Activated CD4-positive, alpha-beta T cell treated with anti-CD3 and anti-CD28 coated beads, Interleukin-2, amount 50 U/mL, for 16 hours (primary cell): Measurements from ENCODE around the gene CAPZB.

Experiments used
- DNase-seq: peaks from one replicate; pipeline ENCODE4 v3.0.0-alpha.2; 2020

Gene CAPZB

GRCh38 chr1:19426294-19427086 lies 58.8 kb downstream of the CAPZB start:
- DNase-seq, result no peak

GRCh38 chr1:19425646-19426239 lies 59.6 kb downstream of the CAPZB start:
- no peak for DNase-seq

DNA sequence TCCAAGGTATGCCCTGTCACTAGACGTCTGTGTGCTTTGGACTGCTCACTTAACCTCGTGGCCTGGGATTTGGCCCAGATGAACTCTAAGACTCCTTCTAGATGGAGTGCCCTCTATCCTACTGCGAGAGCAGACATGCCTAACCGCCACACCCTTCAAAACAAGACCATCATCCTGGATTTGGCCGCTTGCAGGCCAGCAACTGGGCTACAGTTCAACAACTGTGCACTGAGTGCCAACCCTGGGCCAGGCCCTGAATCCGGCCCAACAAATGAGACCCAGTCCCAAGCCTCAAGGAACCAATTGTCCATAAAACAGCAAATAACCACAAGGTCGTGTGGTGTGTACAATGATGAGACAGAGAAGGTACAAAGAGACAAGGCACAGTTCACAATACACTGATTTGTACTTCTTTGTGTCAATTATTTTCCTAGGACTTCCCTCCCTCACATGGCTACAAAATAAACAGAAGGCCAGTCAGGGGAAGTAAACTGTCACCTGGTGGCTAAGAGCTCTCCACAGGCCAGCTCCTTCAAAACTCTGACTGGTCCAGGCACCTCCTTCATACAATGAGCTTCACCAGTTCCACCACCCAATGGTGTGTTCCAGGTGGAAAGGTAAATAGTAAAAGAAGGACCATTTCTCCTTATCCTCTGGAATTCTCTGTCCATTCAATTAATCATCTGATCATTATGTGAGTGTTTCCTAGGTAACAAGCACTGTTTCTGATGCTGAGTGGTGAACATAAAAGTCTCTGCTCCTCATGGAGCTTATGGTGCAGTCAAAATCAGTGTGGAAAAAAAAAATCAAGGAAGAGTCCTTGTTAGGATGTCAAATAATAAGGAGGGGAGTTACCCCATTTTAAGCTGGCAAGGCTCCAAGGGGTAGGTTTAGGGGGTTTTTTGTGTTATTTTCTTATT lies 60.4 kb downstream of the CAPZB start:
- DNase-seq, result no peak

DNA sequence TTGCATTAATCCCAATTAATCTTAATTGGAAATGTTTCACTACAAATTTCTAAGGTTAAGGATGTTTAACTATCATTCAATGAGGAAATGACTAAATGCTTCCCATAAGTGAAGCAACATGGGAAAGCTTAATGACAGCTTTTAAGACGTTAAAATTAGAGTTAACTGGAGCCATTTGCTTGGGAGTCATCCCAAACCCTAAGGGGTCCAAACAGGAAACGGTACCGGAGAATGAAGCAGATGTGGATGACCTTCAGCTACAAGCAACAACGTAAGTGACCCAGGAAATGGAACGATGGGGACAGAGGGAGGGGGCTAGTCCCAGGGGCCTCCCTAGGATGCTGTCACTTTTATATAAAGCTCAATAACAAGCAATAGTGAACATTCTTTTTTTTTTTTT lies 62.2 kb downstream of the CAPZB start:
- no peak for DNase-seq

- no peak for DNase-seq
These were observed 64.0 kb downstream of the CAPZB start for GRCh38 chr1:19421365-19421764.

DNA sequence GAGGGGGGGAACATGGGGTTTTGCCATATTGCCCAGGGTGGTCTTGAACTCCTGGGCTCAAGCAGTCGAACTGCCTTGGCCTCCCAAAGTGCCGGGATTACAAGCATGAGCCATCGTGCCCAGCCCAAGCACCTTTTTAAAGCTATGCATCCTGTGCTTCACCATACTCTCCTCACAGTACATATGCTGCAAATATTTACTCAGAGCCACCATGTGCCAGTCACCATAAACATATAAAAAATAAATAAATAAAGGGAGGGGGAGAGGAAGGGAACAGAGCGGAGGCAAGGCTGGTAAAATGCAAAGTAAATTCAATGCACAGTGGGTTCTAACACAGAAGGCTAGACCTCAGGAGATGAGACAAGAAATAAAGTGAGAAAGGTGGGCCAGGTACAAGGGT lies 64.7 kb downstream of the CAPZB start:
- no peak for DNase-seq

DNA sequence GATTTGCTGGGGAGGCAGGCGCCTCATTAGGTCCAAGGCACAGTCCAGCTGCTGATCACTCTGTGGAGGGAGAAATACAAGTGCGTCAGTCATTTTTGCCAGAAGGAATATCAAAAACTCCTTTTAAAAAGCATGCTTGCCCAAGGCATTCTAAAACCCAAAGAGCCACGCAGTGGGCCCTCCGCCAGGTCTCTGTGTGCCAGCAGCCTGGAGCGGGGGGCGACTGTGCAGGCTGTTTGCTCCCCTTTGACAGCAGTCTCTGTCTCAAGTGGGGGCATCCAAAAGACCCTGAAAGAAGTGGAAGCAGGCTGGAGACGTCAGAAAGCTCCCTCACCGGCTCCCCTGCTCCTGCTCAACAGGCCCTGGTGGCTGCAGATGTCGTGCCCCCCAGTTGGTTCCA lies 65.6 kb downstream of the CAPZB start:
- DNase-seq, result no peak

DNA sequence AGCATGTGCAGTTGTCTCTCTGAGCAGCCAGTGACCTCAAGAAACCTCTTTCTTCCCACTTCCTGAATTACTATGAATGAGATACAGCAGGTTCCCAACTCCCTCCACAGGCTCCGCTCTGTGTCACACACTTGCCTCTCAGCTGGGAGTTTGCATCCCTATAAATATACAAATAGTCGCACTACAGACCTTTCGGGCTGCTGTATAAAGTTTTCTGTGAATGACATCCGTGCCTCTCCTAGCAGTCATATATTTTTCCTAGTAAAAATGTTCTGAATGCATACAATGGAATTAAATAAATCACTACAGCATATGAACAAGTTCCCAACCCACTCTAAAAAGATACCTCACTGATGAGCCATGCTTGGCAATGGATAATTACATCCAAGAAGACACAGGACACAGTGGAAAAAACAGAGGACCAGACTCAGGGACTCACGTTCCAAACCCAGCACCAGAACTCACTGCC lies 66.8 kb downstream of the CAPZB start:
- DNase-seq, result no peak

GRCh38 chr1:19416921-19417470 lies 68.3 kb downstream of the CAPZB start:
- DNase-seq, result no peak

DNA sequence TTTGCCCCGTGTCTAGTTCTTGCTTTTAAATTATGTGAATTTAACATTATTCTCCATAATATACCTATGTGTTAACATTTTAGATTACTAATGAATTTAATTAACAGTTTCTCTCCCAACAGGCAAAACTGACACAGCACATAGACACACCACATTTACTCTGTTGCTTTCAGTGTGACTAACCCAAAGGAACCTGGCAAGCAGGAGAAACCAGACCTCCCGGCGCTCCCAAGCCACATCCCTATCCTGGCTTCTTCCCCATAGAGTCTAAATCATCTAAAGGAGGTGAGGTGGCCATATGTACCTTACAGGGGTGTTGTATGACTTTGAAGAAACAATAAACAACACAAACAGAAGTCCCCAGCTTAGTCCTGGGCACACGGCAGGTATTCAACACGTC lies 69.2 kb downstream of the CAPZB start:
- no peak for DNase-seq

DNA sequence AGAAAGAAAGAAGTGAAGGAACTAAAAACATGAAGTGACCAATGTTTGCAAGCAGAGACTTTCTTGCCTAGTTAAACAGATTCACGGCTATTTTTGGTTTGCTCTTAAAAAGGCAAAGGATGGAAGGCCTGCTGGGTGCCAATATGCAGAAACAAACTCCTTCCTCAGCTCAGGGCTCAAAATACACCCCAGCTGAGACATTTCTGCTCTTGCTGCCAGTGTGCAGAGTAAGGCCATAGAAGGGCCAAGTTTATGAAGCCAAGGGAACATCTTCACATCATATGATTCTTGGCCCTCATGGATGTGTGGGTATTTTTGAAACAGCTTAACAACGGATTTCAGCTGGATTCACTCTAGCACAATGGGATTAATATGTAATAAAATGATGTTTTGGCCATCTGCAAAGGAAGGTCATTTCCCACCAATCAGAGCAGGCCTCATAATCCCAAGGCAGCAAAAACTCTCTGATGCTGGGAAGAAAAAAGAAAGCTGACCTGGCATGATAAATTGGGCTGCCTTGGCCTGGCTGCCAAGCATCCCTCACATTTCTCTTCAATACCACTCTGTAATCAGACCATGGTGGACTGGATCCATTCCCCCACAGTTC lies 70.7 kb downstream of the CAPZB start:
- DNase-seq, result no peak

DNA sequence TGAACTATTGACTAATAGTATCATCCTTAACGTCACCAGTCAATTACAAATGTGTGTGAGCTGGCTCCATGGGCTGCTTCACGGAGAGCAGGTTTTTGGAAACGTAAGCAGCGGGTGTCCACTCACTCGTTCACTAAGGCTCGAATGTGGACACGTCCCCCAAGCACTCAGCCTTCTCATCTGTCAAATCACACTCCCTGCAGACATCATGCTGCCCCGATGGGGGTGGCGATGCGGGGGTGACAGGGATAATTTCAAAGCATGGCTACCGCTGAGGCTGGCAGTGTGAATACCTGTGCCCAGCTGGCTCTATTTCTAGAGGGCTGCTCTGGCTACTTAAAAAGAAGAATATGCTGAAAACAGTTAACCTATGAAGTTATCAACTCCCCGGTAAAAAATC lies 71.3 kb downstream of the CAPZB start:
- no peak for DNase-seq

DNA sequence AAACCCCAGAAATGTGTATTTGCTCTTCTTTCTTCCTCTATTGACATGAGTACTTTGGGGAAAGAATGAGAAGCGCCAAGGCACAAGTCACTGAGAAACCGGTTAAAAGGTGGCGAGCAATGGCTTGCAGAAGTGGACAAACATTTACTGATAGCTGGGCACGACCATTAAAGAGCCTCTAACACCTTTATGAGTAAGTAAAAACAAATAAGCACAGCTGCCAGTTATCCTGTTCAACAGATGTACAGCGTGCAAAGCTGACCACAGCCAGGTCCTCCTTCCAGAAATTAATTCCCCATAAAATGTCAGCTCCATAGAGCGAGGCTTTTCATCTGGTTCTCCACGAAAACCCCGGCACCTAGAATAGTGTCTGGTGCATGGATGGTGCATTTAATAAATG lies 72.7 kb downstream of the CAPZB start:
- no peak for DNase-seq

- no peak for DNase-seq
These were observed 73.7 kb downstream of the CAPZB start for GRCh38 chr1:19411612-19412011.

DNA sequence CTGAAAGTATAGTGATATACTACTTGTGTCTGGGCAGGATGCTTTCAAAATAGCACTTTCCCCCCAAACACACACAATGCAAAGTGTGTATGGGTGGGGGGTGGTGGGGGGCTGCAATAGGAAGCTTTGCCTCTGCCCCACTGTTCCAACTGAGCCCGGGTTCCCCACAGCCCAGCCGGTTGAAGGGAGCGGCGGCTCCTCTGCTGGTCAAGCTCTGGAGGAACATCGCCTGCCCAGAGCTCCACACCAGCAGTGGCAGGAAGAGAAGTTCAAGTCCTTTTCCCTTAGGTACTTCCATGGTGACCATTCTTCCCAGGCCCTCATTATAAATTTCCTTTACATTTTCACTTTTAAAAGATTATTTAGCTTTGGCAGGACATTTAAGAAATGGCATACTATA lies 74.9 kb downstream of the CAPZB start:
- no peak for DNase-seq

DNA sequence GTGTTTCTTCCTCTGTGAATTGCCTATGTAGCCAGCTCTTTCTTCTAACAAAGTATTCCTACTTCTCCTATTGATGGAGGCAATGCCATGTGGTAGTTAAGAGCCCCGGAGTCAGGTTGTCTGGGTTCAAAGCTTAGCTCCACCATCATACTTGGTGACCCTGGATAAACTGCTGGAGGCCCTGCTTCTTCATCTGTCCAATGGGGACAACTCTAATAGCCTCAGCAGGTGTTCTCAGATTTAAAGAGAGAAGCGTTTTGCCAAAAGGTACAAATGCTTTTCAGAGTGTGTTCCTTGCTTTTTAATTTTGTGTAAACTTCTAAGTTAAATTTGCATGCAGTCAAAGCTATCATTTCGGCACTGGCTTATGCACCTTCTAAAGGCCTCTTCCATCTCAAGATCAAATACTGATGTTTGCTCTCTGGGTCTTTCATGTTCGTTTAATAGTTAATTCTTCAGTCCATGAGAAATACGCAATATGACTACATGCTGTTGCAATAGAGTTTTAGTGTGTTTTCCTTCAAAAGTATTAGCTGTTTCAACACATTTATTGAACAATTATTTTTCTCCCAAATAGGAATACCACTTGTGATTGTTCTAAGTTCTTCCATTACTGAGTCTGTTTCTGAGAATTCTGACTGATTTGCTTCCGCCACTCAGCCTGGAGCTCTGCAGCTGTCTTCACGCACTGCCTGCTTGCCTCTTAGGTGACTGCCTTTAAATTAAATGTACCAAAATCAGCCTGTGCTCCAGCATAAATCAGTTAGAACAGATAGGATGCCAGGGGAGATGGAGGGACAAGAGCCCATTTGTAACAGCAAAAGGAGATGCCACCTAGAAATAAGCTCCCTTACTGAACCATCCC lies 75.6 kb downstream of the CAPZB start:
- DNase-seq, result no peak

DNA sequence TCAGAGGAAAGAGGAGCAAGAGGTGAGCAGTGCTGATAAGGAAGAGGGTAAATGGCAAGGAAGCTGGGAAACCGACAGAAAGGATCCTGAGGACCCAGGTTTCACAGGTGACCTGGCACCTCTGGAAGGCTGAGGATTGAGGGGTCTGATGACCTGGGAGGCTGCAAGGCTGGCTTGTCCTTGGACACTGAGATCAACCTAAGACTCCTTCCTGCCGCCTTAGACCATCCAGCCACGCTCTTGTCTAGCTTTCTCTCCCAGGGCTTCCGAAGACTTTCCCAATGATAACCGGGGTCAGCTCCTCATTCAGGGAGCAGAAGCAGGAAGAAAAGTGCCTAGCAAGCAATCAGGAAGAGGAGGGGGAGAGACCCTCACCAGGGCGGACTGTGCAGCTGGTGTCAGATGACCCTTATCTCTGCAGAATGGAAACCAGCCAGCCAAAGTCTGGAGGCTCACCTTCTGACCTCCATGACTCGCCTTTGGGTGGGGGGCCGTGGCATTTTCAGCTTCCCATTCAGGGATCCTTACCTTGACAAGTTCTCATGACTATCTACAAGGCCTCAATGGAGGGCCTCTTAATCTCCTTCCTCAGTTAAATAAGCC lies 77.7 kb downstream of the CAPZB start:
- no peak for DNase-seq

- DNase-seq, result no peak
These were observed 78.7 kb downstream of the CAPZB start for GRCh38 chr1:19406680-19407079.

GRCh38 chr1:19405761-19406487 lies 79.4 kb downstream of the CAPZB start:
- DNase-seq, result no peak

- no peak for DNase-seq
These were observed 80.1 kb downstream of the CAPZB start for GRCh38 chr1:19405195-19405760.
